Transverse colon (tissue), 3 donors: ENCODE results near the gene TMEM123.

Experiments used
- POLR2A ChIP-seq: fragments of 450-650 bp; IDR thresholded peaks from one replicate; pipeline ENCODE4 v1.6.1; 2016; ENCODE audit warnings: antibody characterized with exemption, mild to moderate bottlenecking, moderate library complexity
- TF ChIP-seq, protein P1 (sequence below), 5 experiments: fragments of 200-600 bp in 3 of 5; fragments of 450-650 bp in 2 of 5; sonication (generic) in 3 of 5; IDR thresholded peaks; 1 replicate in 2 of 5; 2 replicates in 3 of 5; pipeline ENCODE4 v1.5.1; 2016 to 2017; ENCODE audit warnings: antibody characterized with exemption in 5 of 5, inconsistent platforms in 3 of 5, mild to moderate bottlenecking in 2 of 5, moderate library complexity in 1 of 5

- TF ChIP-seq POLR2A, result no peak
- TF ChIP-seq, protein P1, sequence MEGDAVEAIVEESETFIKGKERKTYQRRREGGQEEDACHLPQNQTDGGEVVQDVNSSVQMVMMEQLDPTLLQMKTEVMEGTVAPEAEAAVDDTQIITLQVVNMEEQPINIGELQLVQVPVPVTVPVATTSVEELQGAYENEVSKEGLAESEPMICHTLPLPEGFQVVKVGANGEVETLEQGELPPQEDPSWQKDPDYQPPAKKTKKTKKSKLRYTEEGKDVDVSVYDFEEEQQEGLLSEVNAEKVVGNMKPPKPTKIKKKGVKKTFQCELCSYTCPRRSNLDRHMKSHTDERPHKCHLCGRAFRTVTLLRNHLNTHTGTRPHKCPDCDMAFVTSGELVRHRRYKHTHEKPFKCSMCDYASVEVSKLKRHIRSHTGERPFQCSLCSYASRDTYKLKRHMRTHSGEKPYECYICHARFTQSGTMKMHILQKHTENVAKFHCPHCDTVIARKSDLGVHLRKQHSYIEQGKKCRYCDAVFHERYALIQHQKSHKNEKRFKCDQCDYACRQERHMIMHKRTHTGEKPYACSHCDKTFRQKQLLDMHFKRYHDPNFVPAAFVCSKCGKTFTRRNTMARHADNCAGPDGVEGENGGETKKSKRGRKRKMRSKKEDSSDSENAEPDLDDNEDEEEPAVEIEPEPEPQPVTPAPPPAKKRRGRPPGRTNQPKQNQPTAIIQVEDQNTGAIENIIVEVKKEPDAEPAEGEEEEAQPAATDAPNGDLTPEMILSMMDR (IDR thresholded peaks at IDR 0.05), result no peak
These were observed 26.0 kb downstream of the TMEM123 start for GRCh38 chr11:102426570-102426969.
